Calu3 (cell line): ENCODE measurements around the gene PLPP3. TPM values are rescaled to one million over a fixed set of nuclear protein-coding genes. Genes with fewer than 3 reads are reported as not detected.

Experiments
- BruUV-seq: library from RNA; stranded (reverse); fragments of 400-500 nt; replicated peaks from 2 replicates; lab custom pipeline; 2021; lab: Mats Ljungman, UMichigan
- CTCF ChIA-PET: fragments of 300-600 bp; sonication (Branson Sonifier 250); formaldehyde crosslinking; loops from one replicate; lab custom pipeline; 2022; ENCODE audit warnings: antibody characterized with exemption; lab: Charles Lee
- DNase-seq: peaks from one replicate; pipeline ENCODE4 v3.0.0; 2022
- H3K27ac Mint-ChIP-seq: one replicate; pipeline ENCODE4 v1.8.0; 2022; ENCODE audit warnings: mixed read lengths; ENCODE audit not compliant: unreplicated experiment
- H3K27me3 Mint-ChIP-seq: one replicate; pipeline ENCODE4 v1.8.0; 2022; ENCODE audit warnings: mixed read lengths; ENCODE audit not compliant: unreplicated experiment
- H3K36me3 Mint-ChIP-seq: one replicate; pipeline ENCODE4 v1.8.0; 2022; ENCODE audit warnings: mild to moderate bottlenecking, moderate library complexity, mixed read lengths; ENCODE audit not compliant: insufficient read depth, unreplicated experiment
- H3K4me1 Mint-ChIP-seq: one replicate; pipeline ENCODE4 v1.8.0; 2022; ENCODE audit warnings: mild to moderate bottlenecking, low read depth, mixed read lengths; ENCODE audit not compliant: unreplicated experiment
- H3K4me3 Mint-ChIP-seq: one replicate; pipeline ENCODE4 v1.8.0; 2022; ENCODE audit warnings: mild to moderate bottlenecking, low read depth, moderate library complexity, mixed read lengths; ENCODE audit not compliant: unreplicated experiment
- H3K9me3 Mint-ChIP-seq: one replicate; pipeline ENCODE4 v1.8.0; 2022; ENCODE audit warnings: low read depth, mixed read lengths; ENCODE audit not compliant: unreplicated experiment
- intact Hi-C: fragments of 100-400 bp; cut with micrococcal nuclease; formaldehyde crosslinking; loops from one replicate; pipeline ENCODE4 v1.10.0; 2022; ENCODE audit not compliant: unreplicated experiment
- total RNA-seq: library from RNA; stranded (reverse); gene quantifications from 2 replicates; pipeline ENCODE4 v1.2.3, GENCODE V29; 2022
- TF ChIP-seq, protein P1 (sequence below): fragments of 200-600 bp; IDR thresholded peaks from one replicate; pipeline ENCODE4 v1.8.0; 2022; ENCODE audit warnings: antibody characterized with exemption; ENCODE audit not compliant: unreplicated experiment

PLPP3 gene
- total RNA-seq, 1 experiment from 2014 or later = 18.9 TPM

DNA sequence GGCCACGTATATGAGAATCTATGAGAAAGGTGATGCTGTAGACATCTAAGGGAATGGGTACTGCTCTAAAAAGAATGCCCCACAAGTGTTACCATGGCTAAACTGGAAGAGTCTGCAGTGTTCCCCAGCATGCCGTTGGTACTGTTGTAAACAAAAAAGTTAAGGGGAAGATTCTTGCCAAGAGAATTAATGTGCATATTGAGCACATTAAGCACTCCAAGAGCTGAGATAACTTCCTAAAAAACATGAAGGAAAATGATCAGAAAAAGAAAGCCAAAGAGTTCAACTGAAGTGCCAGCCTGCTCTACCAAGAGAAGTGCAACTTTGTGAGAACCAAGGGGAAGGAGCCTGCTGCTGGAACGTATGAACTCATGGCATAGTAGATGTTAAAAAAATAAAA, 40.8 kb downstream of the PLPP3 start:
- CTCF ChIA-PET = interaction anchor here (0.6 kb wide), 1 partner anchor 41 kb away, joined by 6 read pairs; no protein-coding TSS in a partner anchor
- intact Hi-C loops = no loop called here
- TF ChIP-seq, protein P1, sequence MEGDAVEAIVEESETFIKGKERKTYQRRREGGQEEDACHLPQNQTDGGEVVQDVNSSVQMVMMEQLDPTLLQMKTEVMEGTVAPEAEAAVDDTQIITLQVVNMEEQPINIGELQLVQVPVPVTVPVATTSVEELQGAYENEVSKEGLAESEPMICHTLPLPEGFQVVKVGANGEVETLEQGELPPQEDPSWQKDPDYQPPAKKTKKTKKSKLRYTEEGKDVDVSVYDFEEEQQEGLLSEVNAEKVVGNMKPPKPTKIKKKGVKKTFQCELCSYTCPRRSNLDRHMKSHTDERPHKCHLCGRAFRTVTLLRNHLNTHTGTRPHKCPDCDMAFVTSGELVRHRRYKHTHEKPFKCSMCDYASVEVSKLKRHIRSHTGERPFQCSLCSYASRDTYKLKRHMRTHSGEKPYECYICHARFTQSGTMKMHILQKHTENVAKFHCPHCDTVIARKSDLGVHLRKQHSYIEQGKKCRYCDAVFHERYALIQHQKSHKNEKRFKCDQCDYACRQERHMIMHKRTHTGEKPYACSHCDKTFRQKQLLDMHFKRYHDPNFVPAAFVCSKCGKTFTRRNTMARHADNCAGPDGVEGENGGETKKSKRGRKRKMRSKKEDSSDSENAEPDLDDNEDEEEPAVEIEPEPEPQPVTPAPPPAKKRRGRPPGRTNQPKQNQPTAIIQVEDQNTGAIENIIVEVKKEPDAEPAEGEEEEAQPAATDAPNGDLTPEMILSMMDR = no peak
- DNase-seq = no peak
- H3K27ac Mint-ChIP-seq = no peak overlapping the region
- no TSS peak for BruUV-seq
- H3K9me3 Mint-ChIP-seq = no peaks in the 10 kb centered on the region
- H3K4me3 Mint-ChIP-seq = no peak overlapping the region
- H3K27me3 Mint-ChIP-seq = no peaks in the 10 kb centered on the region
- no peaks in the 10 kb centered on the region for H3K36me3 Mint-ChIP-seq
- H3K4me1 Mint-ChIP-seq = no peaks in the 10 kb centered on the region

DNA sequence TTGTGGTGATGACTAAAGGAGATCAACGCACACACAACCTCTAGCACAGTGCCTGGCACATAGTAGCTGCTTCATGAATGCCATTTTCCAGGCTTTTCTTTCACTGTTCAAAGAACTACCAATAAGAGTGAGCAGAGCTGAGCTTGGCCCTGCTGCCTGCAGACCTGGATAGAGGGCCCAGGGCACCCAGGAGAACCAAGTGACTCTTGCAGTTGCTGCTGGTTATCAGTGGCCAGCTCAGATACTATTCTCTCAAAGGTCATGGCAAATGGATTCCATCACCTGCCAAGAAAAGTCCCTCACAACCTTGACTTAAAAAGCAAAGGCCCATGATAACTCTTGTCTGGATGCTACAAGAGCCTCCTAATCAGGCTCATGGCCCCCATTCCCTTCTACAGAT, 41.7 kb downstream of the PLPP3 start:
- intact Hi-C loops = no loop called here
- no peak overlapping the region for H3K4me3 Mint-ChIP-seq
- no peaks in the 10 kb centered on the region for H3K36me3 Mint-ChIP-seq
- DNase-seq = no peak
- H3K9me3 Mint-ChIP-seq = no peaks in the 10 kb centered on the region
- H3K27ac Mint-ChIP-seq = no peak overlapping the region
- BruUV-seq = no TSS peak
- no peaks in the 10 kb centered on the region for H3K4me1 Mint-ChIP-seq
- TF ChIP-seq, protein P1 = no peak
- CTCF ChIA-PET = no interaction called here
- H3K27me3 Mint-ChIP-seq = no peaks in the 10 kb centered on the region

DNA sequence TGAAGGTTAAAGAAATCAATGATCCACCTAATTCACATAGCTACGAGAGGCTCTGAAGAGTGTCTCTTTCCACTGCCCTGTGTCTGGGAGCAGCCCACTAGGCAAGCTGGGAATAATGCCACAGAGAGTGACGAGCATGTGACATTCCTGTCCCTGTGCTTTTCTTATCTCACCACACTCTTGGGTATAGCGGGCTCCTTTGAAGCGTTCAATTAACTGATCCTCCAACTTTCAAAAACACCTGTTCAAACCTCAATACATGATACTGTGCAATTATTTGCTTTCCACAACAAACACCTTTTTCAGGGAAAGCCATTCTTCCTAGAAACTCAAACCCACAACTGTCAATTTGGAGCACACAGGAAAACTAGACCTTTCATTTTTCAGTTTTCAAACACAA, 43.4 kb downstream of the PLPP3 start:
- no peaks in the 10 kb centered on the region for H3K4me1 Mint-ChIP-seq
- no peak overlapping the region for H3K4me3 Mint-ChIP-seq
- no peaks in the 10 kb centered on the region for H3K27me3 Mint-ChIP-seq
- H3K36me3 Mint-ChIP-seq = no peaks in the 10 kb centered on the region
- intact Hi-C loops = no loop called here
- no peak for DNase-seq
- no TSS peak for BruUV-seq
- H3K27ac Mint-ChIP-seq = no peak overlapping the region
- CTCF ChIA-PET = no interaction called here
- no peaks in the 10 kb centered on the region for H3K9me3 Mint-ChIP-seq
- TF ChIP-seq, protein P1 = no peak

DNA sequence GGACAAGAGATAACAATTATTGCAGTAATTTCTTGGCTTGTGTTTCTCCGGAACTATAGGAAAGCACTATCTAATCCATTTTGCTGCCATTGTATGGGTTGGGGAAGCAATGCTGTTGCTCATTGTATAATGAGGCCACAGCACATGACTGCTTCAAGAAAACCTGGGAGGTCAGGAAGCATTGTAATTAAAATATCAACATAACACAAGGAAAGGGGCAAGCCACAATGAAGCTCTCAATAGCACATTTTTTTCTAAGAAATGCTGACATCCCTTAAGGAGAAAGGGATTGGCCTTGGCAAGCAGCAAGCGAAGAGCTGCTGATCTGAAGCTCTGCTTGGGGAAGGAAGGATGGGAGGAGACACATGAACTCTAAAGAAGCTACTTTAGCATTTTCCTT, 44.0 kb downstream of the PLPP3 start:
- TF ChIP-seq, protein P1 = no peak

More for the DNA sequence above, 44.0 kb downstream of the PLPP3 start:
- DNase-seq = no peak
- Mint-ChIP-seq H3K4me1 (no peaks in the 10 kb centered on the region), H3K9me3 (no peaks in the 10 kb centered on the region), H3K27me3 (no peaks in the 10 kb centered on the region), H3K27ac (no peak overlapping the region), H3K4me3 (no peak overlapping the region), H3K36me3 (no peaks in the 10 kb centered on the region)
- intact Hi-C loops = no loop called here
- BruUV-seq = no TSS peak
- CTCF ChIA-PET = no interaction called here
